HCT116 (cell line): Measurements from ENCODE around the gene NKAP. TPM values are rescaled to one million over a fixed set of nuclear protein-coding genes. Genes with fewer than 3 reads are reported as not detected.

Source experiments
- ATAC-seq: fragments of 200-7000 bp; cut with Tn5 transposase; 2 replicates; pipeline ENCODE4 v1.9.1; 2020; ENCODE audit warnings: mild to moderate bottlenecking, moderate library complexity
- Bru-seq: library from RNA; stranded (reverse); fragments of 400-500 nt; gene quantifications from one replicate; lab custom pipeline; 2021; lab: Mats Ljungman, UMichigan
- BruChase-seq, 2 experiments: library from RNA; stranded (reverse); fragments of 400-500 nt; gene quantifications; one replicate each; lab custom pipeline; 2021; lab: Mats Ljungman, UMichigan
- BruUV-seq: library from RNA; stranded (reverse); fragments of 400-500 nt; replicated peaks from 2 replicates; lab custom pipeline; 2021; lab: Mats Ljungman, UMichigan
- CTCF ChIA-PET: fragments of 300-600 bp; sonication (Branson Sonifier 250); formaldehyde crosslinking; loops from one replicate; lab custom pipeline; 2021; ENCODE audit warnings: antibody characterized with exemption; lab: Charles Lee
- POLR2A ChIA-PET: fragments of 300-600, 350-600 bp; sonication (Branson Sonifier 250); formaldehyde crosslinking; loops from one replicate; lab custom pipeline; 2021; ENCODE audit warnings: antibody characterized with exemption; lab: Charles Lee
- RAD21 ChIA-PET, 2 experiments: fragments of 300-600 bp; sonication (Branson Sonifier 250); formaldehyde crosslinking; loops; one replicate each; lab custom pipeline; 2023; ENCODE audit warnings: low total read pairs in 2 of 2; ENCODE audit not compliant: uncharacterized antibody in 2 of 2, unreplicated experiment in 2 of 2, low non-redundant PET in 1 of 2; lab: Charles Lee
- DNase-seq: peaks from one replicate; pipeline ENCODE4 v3.0.0-alpha.2; 2010; ENCODE audit warnings: low read depth, low spot score
- H2AFZ ChIP-seq: fragments of 200-600 bp; shearing (Covaris generic), sonication (generic); 2 replicates; pipeline ENCODE4 v1.6.1; 2017; ENCODE audit warnings: low read depth, mixed run types, mixed read lengths, antibody characterized with exemption, low read length; ENCODE audit not compliant: poor library complexity, severe bottlenecking
- H3K27ac ChIP-seq: 2 replicates; pipeline ENCODE4 v1.5.1; 2012; ENCODE audit warnings: low read depth, low read length
- H3K27me3 ChIP-seq: fragments of 200-600 bp; sonication (generic); 2 replicates; pipeline ENCODE4 v1.6.1; 2016; ENCODE audit warnings: mixed run types, low read length, mixed read lengths; ENCODE audit not compliant: insufficient read depth
- H3K36me3 ChIP-seq, 2 experiments: fragments of 200-500 bp in 1 of 2; fragments of 200-600 bp in 1 of 2; sonication (Bioruptor generic) in 1 of 2; sonication (generic) in 1 of 2; 2 replicates each; pipeline versions ENCODE4 v1.5.1 to v1.6.1; 2014 to 2016; ENCODE audit warnings: low read length in 2 of 2, inconsistent platforms in 1 of 2, mixed read lengths in 1 of 2, mixed run types in 1 of 2; ENCODE audit not compliant: insufficient read depth in 2 of 2, control insufficient read depth in 1 of 2
- H3K4me1 ChIP-seq, 2 experiments: fragments of 200-600 bp in 1 of 2; sonication (generic) in 1 of 2; 2 replicates each; pipeline versions ENCODE4 v1.5.1 to v1.6.1; 2012 to 2017; ENCODE audit warnings: low read length in 2 of 2, inconsistent platforms in 1 of 2, mild to moderate bottlenecking in 1 of 2, mixed read lengths in 1 of 2, mixed run types in 1 of 2, moderate library complexity in 1 of 2; ENCODE audit not compliant: insufficient read depth in 2 of 2, control insufficient read depth in 1 of 2
- H3K4me2 ChIP-seq: fragments of 200-600 bp; sonication (generic); 2 replicates; pipeline ENCODE4 v1.6.1; 2017; ENCODE audit warnings: mixed run types, low read length, mixed read lengths
- H3K4me3 ChIP-seq, 2 experiments: fragments of 200-600 bp in 1 of 2; sonication (generic) in 1 of 2; replicated peaks in 1 of 2; 2 replicates each; pipeline ENCODE4 v1.5.1; 2011 to 2016; ENCODE audit warnings: low read length in 2 of 2, control low read depth in 1 of 2, low read depth in 1 of 2, mild to moderate bottlenecking in 1 of 2, mixed read lengths in 1 of 2, mixed run types in 1 of 2
- H3K79me2 ChIP-seq: fragments of 200-600 bp; sonication (generic); 2 replicates; pipeline ENCODE4 v1.6.1; 2017; ENCODE audit warnings: mild to moderate bottlenecking, mixed run types, low read length, moderate library complexity, mixed read lengths; ENCODE audit not compliant: insufficient read depth
- H3K9ac ChIP-seq: fragments of 200-600 bp; sonication (generic); 2 replicates; pipeline ENCODE4 v1.6.1; 2016; ENCODE audit warnings: low read length, mixed read lengths
- H3K9me2 ChIP-seq: fragments of 200-600 bp; sonication (generic), shearing (Covaris generic); 2 replicates; pipeline ENCODE4 v1.6.1; 2017; ENCODE audit warnings: mixed run types, mild to moderate bottlenecking, moderate library complexity; ENCODE audit not compliant: insufficient read depth
- H3K9me3 ChIP-seq, 2 experiments: fragments of 200-500 bp in 1 of 2; fragments of 200-600 bp in 1 of 2; sonication (Bioruptor generic) in 1 of 2; sonication (generic) in 1 of 2; 2 replicates each; pipeline ENCODE4 v1.6.1; 2014 to 2017; ENCODE audit warnings: low read length in 2 of 2, mixed read lengths in 2 of 2, inconsistent platforms in 1 of 2, low read depth in 1 of 2, mild to moderate bottlenecking in 1 of 2, mixed run types in 1 of 2, moderate library complexity in 1 of 2; ENCODE audit not compliant: control insufficient read depth in 1 of 2, insufficient read depth in 1 of 2
- H4K20me1 ChIP-seq: fragments of 200-600 bp; sonication (generic), shearing (Covaris generic); 2 replicates; pipeline ENCODE4 v1.6.1; 2017; ENCODE audit warnings: mixed run types, mild to moderate bottlenecking, moderate library complexity; ENCODE audit not compliant: insufficient read depth
- CBX3 ChIP-seq: IDR thresholded peaks from 2 replicates; pipeline ENCODE4 v1.6.1; 2012; ENCODE audit warnings: low read depth
- CEBPB ChIP-seq: IDR thresholded peaks from 2 replicates; pipeline ENCODE4 v1.6.1; 2012; ENCODE audit warnings: low read depth
- EZH2 ChIP-seq: fragments of 200-600 bp; sonication (generic); IDR thresholded peaks from 2 replicates; pipeline ENCODE4 v1.6.1; 2017; ENCODE audit warnings: antibody characterized with exemption, mixed run types
- EZH2phosphoT487 ChIP-seq: fragments of 200-600 bp; IDR thresholded peaks from 2 replicates; pipeline ENCODE4 v1.6.1; 2018; ENCODE audit warnings: antibody characterized with exemption, borderline replicate concordance
- FOSL1 ChIP-seq: IDR thresholded peaks from 2 replicates; pipeline ENCODE4 v1.6.1; 2012; ENCODE audit warnings: low read depth
- JUND ChIP-seq: IDR thresholded peaks from 2 replicates; pipeline ENCODE4 v1.6.1; 2012
- RAD21 ChIP-seq: IDR thresholded peaks from 2 replicates; pipeline ENCODE4 v1.6.1; 2012; ENCODE audit warnings: low read depth, mild to moderate bottlenecking
- SIN3A ChIP-seq: IDR thresholded peaks from 2 replicates; pipeline ENCODE4 v1.6.1; 2012; ENCODE audit warnings: low read depth
- SP1 ChIP-seq: IDR thresholded peaks from 2 replicates; pipeline ENCODE4 v1.6.1; 2012; ENCODE audit warnings: low read depth
- SRF ChIP-seq: IDR thresholded peaks from 2 replicates; pipeline ENCODE4 v1.6.1; 2012; ENCODE audit warnings: low read depth
- TCF7L2 ChIP-seq: IDR thresholded peaks from 2 replicates; pipeline ENCODE4 v1.7.0; 2011; ENCODE audit warnings: borderline replicate concordance, inconsistent platforms; ENCODE audit not compliant: insufficient read depth, insufficient read length; ENCODE audit errors: extremely low read depth
- YY1 ChIP-seq: IDR thresholded peaks from 2 replicates; pipeline ENCODE4 v1.6.1; 2011; ENCODE audit warnings: low read length, low read depth, moderate library complexity, mild to moderate bottlenecking; ENCODE audit not compliant: insufficient replicate concordance; ENCODE audit errors: extremely low read depth
- ZFX ChIP-seq: fragments of 450-650 bp; IDR thresholded peaks from 2 replicates; pipeline ENCODE4 v1.6.1; 2017
- ZNF274 ChIP-seq: fragments of 200-500 bp; sonication (Bioruptor generic); IDR thresholded peaks from 2 replicates; pipeline ENCODE4 v1.6.1; 2014; ENCODE audit warnings: mild to moderate bottlenecking, low read depth, low read length, inconsistent platforms
- intact Hi-C: fragments of 100-400 bp; cut with micrococcal nuclease; formaldehyde crosslinking; loops from 2 replicates; pipeline ENCODE4 v1.10.0; 2022
- long read RNA-seq: library from polyadenylated mRNA; unstranded; transcript quantifications from one replicate; pipeline ENCODE4 v2.0.0, GENCODE V29; 2021; ENCODE audit not compliant: unreplicated experiment
- polyA plus RNA-seq: library from polyadenylated mRNA; unstranded; fragments of >200 nt; gene quantifications from 2 replicates; pipeline ENCODE4 v1.2.1, GENCODE V29; 2012; ENCODE audit warnings: missing spikeins
- total RNA-seq: library from RNA; stranded (reverse); gene quantifications from one replicate; pipeline ENCODE4 v1.2.1, GENCODE V29; 2021; ENCODE audit not compliant: unreplicated experiment
- TF ChIP-seq, protein P1 (sequence below): IDR thresholded peaks from 2 replicates; pipeline ENCODE4 v1.6.1; 2012; ENCODE audit warnings: low read depth
- TF ChIP-seq, protein P2 (sequence below): IDR thresholded peaks from 2 replicates; pipeline ENCODE4 v1.6.1; 2012
- TF ChIP-seq, protein P3 (sequence below): IDR thresholded peaks from 2 replicates; pipeline ENCODE4 v1.6.1; 2011; ENCODE audit warnings: mild to moderate bottlenecking, low read length, moderate library complexity; ENCODE audit not compliant: insufficient replicate concordance; ENCODE audit errors: extremely low read depth

NKAP gene
- total RNA-seq = 9.3 TPM
- 3.9 and 4.4 TPM in 2 replicates for polyA plus RNA-seq
- Bru-seq, nascent RNA = percentile 60 among the genes with signal in this experiment
- percentile 74 among the genes with signal in this experiment for BruChase-seq, experiment 1, labeled RNA remaining after a 6-hour chase
- percentile 57 among the genes with signal in this experiment for BruChase-seq, experiment 2, labeled RNA remaining after a 2-hour chase
- long read RNA-seq, full-length matches to known transcripts = 23 of 37 reads
- long read RNA-seq, partial matches to known transcripts = 12 of 37 reads
- long read RNA-seq, other reads (novel, unspliced or antisense) = 2 of 37 reads

DNA sequence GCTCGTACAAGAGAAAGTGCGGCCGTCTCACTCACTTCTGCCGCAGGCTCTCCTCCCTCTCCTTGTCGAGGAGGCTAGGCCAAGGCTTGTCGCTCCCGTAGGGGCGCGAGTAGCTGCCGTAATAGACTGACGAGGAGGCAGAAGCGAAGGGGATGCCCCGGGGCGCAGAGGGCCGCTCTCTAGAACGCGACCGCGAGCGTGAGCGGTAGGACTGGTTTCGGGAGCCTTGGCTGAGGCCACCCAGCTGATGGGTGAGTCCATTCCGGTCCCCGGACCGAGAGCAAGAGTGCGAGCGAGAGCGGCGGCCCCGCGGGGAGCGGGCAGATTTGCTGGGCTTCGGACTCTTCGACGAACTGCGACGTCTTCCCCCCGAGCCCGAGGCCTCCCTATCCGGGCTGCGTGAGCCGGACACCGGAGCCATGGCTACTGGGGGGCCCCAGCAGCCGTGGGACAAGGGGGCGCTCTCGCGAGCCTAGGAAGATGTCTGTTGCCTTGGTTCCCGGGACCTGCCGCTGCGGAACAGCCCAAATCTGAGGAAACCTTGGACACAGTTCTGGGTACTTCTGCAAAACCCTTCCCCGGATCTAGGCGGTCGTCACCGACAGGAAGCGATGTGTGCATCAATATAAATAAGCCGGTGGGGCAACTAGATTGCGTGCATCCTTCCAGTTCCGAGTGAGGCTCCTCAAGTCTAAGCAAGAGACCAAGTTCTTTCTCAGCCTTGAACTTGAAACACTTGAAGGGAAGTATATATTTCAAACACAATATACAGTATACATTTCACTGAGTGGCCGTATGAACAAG lies at the start of gene NKAP:
NKAP (minus strand) TSS at position 567 of the 804 bp plus-strand sequence; CDS start at position 421, 146 bp downstream.
- POLR2A ChIA-PET = interaction anchor here (1.3 kb wide), 1 partner anchor 90 kb away, joined by 3 read pairs; the partner anchor contains the start of gene UPF3B
- TF ChIP-seq ZFX (peak; percentile 69), ZNF274 (no peak), RAD21 (no peak), JUND (no peak), YY1 (peak; percentile 80), CBX3 (peak; percentile 89), SIN3A (peak; percentile 22; the same call in 1 of the 2 replicates), CEBPB (no peak), FOSL1 (no peak), EZH2phosphoT487 (no peak), SP1 (peak; percentile 60), SRF (peak; percentile 72; the same call in 1 of the 2 replicates), EZH2 (no peak), TCF7L2 (no peak)
- TF ChIP-seq, protein P1, sequence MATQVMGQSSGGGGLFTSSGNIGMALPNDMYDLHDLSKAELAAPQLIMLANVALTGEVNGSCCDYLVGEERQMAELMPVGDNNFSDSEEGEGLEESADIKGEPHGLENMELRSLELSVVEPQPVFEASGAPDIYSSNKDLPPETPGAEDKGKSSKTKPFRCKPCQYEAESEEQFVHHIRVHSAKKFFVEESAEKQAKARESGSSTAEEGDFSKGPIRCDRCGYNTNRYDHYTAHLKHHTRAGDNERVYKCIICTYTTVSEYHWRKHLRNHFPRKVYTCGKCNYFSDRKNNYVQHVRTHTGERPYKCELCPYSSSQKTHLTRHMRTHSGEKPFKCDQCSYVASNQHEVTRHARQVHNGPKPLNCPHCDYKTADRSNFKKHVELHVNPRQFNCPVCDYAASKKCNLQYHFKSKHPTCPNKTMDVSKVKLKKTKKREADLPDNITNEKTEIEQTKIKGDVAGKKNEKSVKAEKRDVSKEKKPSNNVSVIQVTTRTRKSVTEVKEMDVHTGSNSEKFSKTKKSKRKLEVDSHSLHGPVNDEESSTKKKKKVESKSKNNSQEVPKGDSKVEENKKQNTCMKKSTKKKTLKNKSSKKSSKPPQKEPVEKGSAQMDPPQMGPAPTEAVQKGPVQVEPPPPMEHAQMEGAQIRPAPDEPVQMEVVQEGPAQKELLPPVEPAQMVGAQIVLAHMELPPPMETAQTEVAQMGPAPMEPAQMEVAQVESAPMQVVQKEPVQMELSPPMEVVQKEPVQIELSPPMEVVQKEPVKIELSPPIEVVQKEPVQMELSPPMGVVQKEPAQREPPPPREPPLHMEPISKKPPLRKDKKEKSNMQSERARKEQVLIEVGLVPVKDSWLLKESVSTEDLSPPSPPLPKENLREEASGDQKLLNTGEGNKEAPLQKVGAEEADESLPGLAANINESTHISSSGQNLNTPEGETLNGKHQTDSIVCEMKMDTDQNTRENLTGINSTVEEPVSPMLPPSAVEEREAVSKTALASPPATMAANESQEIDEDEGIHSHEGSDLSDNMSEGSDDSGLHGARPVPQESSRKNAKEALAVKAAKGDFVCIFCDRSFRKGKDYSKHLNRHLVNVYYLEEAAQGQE = no peak
- TF ChIP-seq, protein P2, sequence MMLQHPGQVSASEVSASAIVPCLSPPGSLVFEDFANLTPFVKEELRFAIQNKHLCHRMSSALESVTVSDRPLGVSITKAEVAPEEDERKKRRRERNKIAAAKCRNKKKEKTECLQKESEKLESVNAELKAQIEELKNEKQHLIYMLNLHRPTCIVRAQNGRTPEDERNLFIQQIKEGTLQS = no peak
- TF ChIP-seq, protein P3, sequence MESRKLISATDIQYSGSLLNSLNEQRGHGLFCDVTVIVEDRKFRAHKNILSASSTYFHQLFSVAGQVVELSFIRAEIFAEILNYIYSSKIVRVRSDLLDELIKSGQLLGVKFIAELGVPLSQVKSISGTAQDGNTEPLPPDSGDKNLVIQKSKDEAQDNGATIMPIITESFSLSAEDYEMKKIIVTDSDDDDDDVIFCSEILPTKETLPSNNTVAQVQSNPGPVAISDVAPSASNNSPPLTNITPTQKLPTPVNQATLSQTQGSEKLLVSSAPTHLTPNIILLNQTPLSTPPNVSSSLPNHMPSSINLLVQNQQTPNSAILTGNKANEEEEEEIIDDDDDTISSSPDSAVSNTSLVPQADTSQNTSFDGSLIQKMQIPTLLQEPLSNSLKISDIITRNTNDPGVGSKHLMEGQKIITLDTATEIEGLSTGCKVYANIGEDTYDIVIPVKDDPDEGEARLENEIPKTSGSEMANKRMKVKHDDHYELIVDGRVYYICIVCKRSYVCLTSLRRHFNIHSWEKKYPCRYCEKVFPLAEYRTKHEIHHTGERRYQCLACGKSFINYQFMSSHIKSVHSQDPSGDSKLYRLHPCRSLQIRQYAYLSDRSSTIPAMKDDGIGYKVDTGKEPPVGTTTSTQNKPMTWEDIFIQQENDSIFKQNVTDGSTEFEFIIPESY = peak; percentile 87

More for the DNA sequence above, at the start of gene NKAP:
- Histone ChIP-seq H3K9me2 (no peaks in the 10 kb centered on the region), H3K9ac (peak within 1 kb of the TSS; percentile 73), H3K27ac (peak within 1 kb of the TSS; percentile 88), H3K79me2 (peaks cover 17% of the 10 kb centered on the region), H3K4me1 (peaks cover 3 to 10% of the 10 kb centered on the region in 2 experiments; a peak in 1 of 4 replicates), H2AFZ (peak within 1 kb of the TSS; percentile 94), H3K4me3 (peak within 1 kb of the TSS; percentile 73 to 84), H3K9me3 (no peaks in the 10 kb centered on the region), H3K36me3 (no peaks in the 10 kb centered on the region), H3K27me3 (no peaks in the 10 kb centered on the region), H4K20me1 (no peaks in the 10 kb centered on the region), H3K4me2 (peak within 1 kb of the TSS; percentile 82)
- ChIA-PET CTCF (no interaction called here), RAD21 (no interaction called here)
- intact Hi-C loops = no loop called here
- ATAC-seq = peak; percentile 94
- DNase-seq = peak; percentile 91
- BruUV-seq = no TSS peak
